GM21529 (cell line): Measurements from ENCODE around the gene JAKMIP1.

Experiments used
- ATAC-seq: cut with Tn5 transposase; IDR thresholded peaks from one replicate; pipeline ENCODE4 v1.9.1; 2021; ENCODE audit not compliant: unreplicated experiment

The JAKMIP1 gene

DNA sequence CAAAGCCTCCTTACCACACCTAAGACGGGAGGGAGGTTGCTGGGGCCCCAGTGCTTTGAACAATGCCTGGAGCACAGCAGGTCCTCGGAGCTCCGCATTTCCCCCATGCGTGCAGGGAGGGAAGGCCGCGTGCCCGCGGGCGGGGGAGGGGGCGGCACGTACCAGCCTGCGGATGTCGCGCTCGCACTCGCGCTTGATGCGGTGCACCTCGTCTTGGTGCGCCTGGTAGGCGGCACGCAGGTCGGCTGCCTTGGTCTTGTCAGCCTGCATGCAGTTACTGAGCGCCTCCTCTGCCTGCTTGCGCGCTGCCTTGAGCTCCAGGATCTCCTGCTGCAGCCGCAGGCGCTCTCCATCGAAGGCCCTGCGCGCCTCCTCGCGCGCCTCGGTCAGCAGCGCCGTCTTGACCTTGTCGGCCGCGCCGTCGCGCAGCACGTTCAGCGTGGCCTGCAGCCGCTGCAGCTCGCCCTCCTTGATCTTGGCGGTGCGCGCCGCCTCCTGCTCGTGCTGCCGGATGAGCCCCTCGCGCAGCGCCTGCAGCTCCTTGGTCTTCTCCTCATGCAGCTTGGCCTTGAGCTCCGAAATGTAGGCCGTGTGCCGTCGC is 94.9 kb downstream of the JAKMIP1 start:
- ATAC-seq, result no peak

DNA sequence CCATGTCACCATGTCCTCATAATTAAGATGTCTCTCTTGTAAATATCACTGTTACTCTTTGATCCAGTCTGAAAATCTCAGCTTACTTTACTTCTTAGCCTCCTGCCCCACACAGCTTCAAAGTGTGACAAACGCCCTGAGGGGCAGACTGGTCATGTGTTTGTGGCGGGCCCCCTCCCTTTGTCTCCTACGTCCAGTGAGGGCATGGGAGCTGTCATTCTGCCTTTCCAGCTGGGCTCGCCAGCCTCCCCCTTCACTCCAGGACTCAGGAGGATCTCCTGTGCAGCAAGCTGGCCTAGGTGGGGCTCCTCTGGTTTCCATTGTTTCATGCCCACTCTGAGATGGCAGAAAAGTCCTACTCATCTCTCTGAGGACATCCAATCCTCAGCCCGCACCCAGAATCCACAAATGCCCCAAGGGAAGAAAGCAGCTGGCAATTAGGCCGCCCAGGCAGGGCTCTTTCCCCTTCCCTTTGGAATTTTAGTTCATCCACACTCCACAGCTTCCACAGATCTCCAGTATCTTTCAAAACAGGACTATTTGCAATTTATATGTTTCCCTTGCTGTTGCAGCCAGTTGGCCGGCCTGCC is 95.7 kb downstream of the JAKMIP1 start:
- no peak for ATAC-seq

DNA sequence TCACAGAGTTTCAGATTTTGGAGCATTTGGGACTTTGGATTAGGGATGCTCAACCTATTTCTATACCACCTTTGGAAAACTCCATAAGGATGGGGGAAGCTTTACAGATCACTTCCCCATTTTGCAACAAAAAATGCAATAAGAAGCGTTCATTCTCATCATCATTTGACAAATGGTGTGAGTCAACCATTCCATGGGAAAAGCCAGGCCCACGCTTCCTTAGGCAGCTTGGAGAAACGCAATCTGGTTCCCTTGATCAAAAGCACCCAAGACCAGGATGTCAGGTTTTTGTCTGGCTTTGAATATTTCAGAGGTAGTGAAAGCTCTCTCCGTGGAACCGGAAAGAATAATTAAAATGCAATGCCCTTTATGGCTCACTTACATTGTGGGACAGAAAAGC is 102.8 kb downstream of the JAKMIP1 start:
- ATAC-seq, result no peak

DNA sequence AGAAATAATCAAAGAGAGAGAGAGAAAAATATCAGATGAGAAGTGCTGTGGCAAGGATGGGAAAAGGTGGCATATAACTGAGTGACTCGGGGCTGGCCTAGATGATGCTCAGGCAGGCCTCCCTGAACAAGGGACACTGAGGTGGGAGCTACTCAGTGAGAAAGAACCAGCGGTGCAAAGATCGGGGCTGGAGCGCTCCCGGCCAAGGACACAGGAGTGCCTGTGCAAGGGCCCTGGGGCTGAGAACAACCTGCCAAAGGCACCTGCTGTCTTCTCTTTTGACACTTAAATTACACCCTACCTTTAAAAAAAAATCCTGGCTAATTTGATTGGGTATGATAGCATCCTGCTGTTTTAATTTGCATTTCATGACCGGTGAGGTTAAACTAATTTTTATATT is 104.5 kb downstream of the JAKMIP1 start:
- ATAC-seq, result no peak

DNA sequence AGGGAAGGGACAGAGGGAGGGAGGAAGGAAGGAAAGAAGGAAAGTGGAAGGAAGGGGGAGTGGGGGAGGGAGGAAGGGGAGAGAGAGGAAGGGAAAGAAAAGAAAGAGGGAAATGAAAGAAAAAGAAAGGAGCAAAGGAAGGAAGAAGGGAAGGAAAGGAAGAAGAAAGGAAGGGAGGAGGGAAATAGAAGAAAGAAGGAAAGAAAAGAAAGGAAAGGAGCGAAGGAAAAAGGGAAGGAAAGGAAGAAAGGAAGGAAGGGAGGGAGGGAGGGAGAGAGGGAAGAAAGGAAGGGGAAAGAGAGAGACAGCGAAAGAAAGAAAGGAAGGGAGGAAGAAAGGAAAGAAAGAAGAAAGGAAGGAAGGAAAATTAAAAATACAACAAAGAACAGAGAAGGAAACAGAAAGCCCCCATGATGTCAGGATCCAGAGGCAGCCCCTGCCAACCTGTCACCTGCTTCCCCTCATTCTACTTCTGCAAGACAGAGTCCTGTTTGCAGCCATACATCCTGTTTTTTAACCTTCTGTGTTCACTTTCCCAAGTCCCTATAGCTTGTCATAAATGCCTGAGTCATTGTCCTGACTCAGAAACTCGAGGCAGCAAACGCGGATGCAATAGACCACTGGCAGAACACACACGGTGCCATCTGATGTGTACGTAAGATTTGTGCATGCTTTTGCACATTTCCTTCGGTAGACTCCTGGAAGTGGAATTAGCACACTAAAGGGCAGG is 105.2 kb downstream of the JAKMIP1 start:
- no peak for ATAC-seq

DNA sequence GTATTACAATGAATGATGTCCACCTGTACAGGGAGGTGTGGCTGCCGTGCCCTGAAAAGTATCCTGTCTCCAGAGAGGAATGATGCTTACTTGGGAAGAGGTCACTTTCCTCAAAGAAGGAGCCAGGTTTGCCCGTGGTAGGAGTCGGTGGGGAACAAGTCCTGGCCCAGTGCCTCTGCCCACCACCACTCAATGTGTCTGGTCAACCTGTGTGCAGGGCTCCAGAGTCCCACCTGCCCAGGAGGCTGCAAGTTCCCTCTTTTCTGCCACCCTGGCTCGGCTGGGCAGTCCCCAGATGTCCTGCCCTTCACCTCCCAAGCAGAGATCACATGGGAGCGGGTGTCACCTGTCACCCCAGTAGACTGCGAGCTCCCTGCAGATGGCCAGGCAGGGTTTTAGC is 106.7 kb downstream of the JAKMIP1 start:
- no peak for ATAC-seq

DNA sequence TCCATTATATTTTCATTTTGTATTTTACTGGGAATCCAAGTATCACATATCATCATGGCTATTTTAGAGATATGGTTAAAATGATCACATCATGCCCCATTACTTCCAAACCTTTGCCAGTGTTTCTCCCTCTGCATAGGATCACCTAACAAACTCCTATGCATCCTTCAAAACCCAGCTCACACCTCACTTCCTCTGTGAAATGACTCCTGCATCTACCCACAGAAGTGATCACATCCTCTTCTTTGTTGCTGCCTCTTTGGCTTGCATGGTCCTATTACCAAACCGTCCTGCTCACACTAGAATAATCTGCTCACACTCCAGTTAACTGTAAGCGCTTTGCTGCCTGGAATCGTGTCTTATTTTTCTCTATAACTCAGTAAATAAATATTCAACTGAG is 107.4 kb downstream of the JAKMIP1 start:
- ATAC-seq, result no peak

DNA sequence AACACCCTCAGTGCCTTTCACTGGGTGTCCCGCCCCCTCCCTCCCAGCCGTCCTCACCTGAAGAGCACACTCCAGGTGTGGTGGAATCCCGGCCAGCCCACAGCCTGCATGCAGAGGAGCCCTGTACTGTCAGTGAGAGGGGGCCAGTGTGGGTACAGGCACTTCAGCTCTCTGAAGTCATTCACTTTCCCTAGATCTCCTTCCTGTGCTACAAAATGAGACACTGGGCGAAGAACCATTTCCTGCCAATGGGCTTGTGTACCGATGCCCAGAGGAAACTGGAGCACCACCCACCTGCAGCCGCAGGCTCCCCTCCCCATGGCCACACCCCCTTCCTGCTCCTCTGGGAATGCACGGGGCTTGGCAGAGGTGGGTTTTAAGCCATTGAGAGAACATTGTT is 108.2 kb downstream of the JAKMIP1 start:
- no peak for ATAC-seq

DNA sequence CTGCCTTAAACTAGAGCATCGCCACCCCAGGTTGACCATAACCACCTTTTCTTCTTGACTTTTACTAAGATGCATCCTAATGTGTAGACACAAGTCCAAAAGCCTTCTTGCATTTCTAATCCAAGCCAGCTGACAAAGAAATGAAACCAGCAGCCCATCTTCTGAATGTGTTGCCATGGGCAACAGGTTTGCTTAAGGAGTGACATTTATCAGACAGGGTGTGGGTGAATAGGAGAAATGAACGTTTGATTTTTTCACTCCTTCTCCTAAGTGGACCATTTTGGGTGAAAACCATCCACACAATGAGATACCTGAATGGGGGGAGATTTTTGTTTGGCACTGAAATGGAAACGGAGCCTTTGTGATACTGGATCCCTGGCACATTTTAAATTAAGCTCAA is 109.4 kb downstream of the JAKMIP1 start:
- ATAC-seq, result no peak

DNA sequence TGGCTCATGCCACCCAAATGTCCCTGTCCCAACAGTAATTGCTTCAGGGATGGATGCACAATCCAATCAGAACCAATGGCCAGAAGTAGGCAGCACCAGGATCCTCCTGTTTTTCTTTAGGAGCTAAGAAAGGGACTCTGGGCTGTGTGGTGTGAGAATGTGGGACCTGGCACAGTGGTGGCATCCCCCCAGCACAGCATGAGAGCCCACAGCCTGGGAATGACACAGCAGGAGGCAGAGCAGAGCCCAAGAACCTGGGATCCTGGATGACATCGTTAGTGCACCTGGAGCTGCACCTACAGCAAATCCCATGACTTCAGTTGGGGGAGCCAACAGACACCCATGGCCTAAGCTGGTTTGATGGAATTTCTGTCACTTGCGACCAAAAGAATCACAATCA is 111.4 kb downstream of the JAKMIP1 start:
- no peak for ATAC-seq

DNA sequence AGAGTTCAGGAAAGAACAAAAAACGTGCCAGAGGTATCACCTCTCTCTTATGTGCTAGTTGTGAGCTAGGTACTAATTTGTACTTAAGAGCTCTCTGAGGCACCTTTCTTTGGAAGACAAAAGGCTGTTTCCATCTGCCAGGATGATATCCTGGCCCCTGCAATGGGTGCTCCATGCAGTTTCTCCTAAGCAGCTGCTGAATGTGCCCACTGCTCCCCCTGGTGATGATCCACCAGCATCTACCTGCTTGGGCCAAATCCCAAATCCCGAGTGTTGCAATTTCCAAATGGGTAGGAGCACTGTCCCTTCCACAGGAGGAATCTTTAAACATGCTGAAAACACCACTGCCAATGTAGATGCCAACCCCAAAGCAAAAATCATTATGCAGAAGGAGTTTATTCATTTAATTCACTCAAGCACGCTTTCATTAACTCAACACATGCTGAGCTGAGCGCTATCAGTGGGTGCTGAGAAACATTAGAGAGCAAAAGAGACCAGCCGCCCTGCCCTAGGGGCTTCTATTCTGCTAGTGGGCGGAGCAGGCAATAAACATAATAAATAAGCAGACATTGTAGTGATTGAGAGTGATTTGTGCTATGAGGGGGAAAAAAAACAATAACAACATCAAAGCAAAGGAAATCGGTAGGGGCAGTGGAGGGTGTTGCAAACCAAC is 112.5 kb downstream of the JAKMIP1 start:
- ATAC-seq, result no peak

DNA sequence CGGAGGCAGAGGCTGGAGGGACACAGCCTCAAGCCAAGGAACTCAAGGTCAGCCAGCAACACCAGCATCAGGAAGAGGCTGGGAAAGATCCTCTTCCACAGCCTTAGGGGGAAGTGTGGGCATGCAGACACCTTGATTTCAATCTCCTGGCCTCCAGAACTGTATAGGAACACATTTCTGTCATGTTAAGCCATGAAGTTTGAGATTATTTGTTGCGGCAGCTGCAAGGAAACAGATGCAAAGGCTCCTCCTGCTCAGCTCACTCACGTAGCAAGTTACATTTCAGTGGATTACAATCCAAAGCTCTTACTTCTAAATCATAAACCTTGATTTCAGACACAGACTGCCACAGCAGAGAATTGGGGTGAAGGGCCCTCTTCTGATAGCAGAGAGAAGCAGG is 113.5 kb downstream of the JAKMIP1 start:
- ATAC-seq, result no peak

DNA sequence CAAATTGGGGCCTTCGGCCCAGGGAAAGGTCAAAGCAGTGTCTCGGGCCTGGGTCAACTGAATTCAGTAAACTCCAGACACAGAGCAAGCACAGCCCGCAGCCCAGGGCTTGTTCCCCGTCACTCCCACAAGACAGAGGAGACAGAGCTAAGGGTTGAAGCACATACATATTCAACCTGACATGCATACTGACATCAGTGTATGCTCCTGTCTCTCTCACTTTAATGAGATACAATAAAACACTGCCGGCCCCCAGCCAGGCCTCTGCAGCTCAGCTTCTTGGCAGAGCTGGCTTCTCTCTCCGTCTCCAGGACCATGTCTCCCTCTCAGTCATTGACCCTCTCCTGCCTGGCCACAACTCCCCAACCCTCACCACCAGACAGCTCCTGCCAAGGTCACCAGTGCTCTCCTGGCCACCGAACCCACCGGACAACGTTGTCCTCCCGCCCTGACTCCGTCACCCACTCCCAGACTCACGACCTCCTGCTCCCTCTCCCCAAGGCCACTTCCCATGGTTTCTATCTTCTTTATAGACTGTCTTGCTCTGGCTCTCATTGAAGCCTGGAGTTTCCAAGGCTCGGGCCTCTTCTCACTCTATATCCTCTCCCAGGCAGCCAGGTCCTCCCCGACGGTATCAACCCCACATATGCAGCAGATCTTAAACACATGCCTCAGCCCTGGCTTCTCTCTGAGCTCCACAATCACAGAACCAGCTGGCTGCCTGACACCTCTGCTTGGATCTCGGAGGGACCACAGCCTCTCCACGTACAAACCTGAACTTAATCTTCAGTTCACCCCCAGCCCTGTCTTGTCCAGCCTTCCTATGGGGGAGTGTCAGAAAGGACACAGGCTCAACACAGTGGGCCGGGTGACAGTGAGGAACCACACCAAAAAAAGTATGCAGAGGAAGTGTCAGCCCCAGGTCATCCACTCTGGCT is 114.4 kb downstream of the JAKMIP1 start:
- no peak for ATAC-seq

DNA sequence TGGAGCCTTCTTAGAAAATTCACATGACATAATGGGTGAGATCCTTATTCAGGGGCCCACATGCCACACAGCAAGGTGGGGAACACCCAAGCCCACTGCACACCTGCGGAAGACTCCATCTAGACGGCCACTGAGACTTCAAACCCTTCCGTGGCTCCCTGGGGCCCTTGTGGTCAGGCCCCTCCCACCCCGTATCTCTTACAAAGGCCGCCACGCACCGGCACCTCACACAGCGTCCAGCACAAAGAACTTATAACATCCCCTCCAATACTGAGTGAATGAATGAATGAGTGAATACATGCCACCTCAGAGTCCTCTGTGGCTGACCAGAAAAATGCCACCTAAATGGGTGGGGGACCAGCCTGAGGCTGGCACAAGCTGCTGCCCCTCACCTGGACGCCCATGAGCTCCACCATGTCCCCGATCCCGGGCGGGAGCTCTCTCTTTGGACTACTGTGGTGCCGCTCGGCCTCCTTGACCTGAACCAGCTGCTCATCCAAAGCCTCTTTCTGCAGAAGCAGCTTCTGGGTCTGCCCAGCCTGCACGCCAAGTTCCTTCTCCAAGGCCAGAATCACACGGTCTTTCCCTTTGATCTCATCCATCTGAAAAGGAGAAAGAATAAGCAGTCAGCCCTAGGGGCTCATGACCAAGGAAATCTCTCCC is 115.2 kb downstream of the JAKMIP1 start:
- no peak for ATAC-seq

DNA sequence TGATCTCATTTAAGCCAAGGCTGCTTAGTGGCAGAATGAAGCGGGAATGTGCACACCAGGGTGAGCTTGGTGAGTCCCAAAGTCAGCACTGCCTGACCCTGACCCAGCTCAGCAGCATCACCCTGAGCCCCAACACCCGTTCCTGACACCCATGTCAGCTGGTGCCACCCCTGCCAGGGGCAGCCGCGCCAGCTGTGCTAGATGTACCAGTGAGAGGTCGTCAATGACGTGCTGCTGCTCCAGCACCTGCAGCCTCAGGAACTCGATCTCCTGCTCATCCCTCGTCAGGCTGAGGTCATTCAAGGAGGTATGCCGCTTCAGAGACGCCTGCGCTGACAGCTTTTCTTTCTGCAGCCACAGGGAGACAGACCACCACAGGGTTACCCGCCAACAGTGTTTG is 120.4 kb downstream of the JAKMIP1 start:
- ATAC-seq, result no peak

DNA sequence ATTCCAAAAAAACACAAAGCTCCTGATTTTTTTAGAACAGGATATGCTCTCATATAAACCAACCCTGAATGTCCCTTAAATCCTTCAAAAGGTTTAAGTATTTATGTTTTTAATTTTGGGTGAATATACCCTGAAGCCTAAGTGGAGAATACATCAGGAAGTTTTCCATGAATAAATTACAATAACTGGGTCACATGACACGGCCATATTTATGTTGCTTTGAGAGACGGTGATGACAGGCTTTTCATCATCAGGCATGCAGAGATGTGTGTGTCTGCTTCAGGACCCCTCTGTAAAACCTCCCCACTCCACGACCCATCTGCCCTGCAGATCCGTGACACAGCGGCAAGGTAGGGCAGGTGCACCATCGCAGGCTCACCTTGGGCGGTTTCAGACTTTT is 121.8 kb downstream of the JAKMIP1 start:
- ATAC-seq, result no peak

DNA sequence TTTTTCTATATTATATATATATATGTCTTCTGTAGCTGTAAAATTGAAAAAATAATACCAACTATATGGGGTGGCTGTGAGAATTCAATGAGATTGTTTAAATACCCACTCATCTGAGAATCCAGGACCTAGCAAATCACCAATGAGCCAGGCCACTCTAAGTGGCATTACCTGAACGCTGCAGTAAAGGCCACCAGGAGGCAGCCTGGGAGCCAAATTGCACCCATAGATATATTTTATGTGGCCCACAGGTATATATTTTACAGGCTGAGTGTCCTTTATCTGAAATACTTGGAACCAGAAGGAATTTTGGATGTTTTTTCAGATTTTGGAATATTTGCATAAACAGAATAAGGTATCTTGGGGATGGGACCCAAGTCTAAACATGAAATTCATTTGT is 124.0 kb downstream of the JAKMIP1 start:
- ATAC-seq, result no peak

DNA sequence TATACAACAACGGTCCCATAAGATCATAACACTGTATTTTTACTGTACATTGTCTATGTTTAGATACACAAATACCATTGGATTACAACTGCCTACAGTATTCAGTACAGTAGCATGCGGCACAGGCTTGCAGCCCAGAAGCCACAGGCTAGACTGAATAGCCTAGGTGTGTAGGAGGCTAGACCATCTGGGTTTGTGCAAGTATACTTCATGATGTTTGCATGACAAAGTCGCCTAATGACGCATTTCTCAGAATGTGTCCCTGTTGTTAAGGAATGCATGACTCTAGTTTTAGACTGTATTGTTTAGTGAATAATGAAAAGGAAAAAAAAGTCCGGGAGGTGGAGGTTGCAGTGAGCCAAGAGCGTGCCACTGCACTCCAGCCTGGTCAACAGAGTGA is 125.6 kb downstream of the JAKMIP1 start:
- ATAC-seq, result no peak

DNA sequence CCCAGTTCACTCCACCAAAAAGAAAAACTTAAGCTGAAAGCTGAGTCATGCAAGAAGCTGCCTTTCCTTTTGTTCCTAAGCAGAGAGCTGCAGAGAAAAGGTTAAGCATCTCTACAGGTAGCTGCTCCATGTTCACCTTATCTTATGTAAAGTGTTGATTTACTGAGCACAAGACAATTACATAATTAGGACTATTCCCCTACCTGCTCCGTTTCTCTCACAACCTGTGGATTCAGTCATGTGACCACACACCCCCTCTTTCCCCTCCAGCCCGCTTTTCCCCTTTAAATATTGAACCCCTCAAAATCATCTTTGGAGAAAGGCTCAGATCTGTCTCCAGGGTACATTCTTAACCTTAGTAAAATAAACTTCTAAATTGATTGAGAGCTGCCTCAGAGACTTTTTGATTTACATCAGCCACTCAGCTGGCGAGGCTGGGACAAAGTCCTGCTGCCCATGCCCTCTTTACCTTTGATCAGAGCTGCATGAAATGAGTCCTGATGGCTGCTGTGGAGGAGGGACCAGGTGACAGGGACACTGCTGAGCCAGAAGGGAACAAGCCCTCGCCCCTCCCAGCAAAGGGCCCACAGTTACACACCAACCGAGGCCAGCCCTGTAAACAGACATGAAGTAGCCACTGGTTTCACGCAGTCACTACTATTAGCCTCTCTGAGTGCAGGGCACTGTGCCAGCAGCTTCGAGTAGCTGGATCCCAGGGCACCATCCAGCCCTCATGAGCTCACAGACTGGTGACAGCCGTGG is 128.2 kb downstream of the JAKMIP1 start:
- no peak for ATAC-seq
